GM21447 (cell line): ENCODE measurements around the gene GLIS1.

Source experiments
- ATAC-seq: cut with Tn5 transposase; IDR thresholded peaks from one replicate; pipeline ENCODE4 v1.9.1; 2021; ENCODE audit not compliant: unreplicated experiment

Gene GLIS1

DNA sequence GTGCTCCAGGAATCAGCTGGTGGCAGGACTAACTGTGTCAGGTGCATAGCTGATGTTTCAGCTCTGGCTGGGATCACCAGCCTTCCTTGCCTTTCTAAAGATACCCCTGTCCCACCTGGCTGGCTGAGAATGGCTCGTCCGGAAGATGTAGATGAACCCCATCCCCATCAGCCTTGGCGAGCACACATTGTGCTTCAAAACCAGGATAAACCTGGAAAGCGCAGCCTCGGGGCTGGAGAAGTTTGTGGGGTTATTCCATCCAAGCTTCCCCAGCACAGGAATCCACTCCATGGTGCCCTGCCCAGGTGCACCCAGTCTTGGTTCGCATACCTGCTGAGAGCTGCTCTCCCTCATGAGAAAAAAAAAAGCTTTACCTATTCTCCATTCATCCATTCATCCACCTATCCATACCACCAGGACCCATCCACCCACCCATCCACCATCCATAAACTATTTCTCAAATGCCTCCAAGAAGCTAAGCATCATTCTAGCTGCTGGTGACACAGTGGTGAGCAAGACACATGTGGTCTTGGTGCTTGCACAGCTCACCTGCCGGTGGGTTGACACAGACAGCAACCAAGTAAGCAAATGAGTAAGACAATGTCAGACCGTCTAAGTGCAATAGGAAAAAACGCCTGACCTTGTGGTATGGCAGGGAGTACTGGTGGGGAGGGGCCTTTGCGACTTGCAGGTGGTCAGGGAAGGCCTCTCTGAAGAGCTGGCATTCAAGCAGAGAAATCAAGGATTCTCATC, 185.8 kb downstream of the GLIS1 start:
- ATAC-seq: no peak

DNA sequence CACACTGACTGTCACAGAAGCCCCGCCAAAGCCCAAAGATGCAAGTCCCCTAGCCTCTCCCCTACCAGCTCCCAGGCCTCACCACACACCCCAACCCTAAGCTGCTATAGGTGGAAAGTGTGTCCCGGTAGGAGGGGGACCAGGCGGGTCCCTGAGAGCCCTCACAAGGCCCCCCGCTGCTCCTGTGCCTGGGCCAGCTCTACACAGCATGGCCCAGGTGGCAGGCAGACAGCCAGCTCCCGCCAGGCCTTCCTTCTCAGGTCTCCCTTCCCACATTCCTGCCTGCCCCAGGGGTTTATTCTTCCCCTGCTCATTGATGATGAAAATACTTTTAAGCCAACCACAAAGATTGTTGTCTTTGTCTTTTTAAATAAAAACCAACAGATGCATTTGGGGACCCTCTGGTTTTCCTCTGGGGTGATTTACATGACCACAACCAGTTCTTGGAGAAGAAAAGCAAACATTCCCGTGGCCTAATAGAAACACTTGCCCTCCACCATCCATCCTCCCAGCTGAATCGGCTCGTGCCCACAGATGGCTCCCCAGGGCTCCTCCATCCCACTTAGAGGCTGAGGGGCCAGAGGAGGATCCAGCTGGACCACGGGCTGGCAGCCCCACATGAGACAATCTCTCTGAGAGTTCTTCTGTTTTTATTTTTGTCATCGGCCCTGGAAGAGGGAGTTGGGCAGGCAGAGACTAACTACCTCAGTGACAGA, 186.7 kb downstream of the GLIS1 start:
- no peak for ATAC-seq

DNA sequence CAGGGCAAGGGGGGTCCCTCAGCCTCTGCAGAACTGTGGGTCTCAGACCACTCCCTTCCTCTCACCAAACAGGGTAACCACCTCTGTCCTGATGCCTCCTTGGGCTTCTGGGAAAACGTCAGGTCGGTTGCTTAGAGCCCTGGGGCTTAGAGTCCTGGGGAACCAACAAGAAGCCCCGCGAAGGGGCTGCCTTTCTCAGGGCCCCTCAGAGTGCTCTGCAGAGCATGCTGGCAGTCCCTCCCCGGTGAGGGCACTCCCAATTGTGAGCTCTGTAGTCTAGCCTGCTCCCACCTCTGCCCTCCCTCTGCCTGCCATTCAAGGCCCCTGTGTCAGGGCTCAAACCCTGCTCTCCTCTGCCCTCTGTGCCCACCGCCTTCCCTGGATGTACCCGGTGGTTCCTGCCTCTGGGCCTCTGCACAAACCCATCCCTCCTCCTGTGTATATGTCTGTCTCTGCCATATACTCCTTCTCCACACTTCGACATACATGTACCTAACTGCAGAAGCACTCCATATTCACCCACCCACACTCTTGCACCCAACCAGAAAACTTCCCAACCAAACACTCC, 187.5 kb downstream of the GLIS1 start:
- ATAC-seq: no peak

DNA sequence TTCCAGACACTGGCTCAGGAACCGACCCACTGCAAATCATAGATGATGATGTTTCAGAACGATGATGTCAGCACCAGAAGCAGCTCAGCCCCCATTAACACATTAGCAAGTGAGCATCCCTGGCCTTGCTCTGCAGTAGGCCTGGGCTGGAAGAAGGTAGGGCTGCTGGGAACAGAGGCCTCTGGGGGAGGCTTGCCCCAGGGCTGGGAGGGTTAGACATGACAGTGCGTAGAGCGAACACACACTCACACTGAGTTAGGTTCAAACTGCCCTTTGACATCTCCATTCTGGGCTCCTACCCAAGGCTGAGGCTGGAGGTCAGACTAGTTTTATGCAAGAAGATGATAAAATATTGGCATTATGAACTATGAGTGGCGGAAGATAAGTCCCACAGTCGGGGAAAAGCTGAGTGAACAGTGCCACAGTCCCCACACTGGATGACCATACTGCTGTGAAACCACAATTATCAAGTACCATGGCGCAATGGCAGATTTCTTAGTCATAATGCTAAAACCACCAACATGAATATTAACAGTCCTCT, 188.7 kb downstream of the GLIS1 start:
- no peak for ATAC-seq

DNA sequence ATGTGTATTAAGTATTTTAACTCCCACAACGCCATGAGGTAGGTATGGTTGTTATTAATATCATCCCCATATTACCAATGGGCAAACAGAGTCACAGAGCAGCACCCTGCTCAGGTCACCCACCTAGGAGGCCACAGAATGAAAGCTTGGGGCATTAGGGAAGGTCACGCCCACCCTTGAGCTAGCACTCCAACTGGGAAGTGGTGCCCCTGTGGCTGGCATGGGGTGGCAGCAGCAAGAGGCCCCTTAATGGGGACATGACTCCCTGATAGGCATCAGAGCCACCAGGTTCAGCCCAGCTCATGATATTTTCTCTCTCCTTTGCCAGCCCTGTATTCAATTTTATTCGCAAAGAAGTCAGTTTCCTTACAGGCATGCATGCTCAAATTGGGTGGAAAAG, 189.2 kb downstream of the GLIS1 start:
- no peak for ATAC-seq

DNA sequence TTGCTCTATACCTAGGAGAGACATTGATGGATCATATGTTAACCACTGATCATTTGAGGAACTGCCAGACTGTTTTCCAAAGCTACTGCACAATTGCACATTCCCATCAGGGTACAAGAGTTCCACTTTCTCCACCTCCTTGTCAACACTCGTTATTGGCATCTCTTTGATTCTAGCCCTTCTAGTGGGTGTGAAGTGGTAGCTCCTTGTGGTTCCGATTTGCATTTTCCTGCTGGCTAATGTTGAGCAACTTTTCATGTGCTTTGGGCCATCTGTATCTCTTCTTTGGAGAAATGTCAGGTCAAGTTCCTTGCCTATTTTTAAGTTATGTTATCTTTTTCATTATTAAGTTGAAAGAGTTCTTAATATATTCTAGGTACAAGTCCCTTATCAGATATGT, 189.7 kb downstream of the GLIS1 start:
- ATAC-seq: no peak

DNA sequence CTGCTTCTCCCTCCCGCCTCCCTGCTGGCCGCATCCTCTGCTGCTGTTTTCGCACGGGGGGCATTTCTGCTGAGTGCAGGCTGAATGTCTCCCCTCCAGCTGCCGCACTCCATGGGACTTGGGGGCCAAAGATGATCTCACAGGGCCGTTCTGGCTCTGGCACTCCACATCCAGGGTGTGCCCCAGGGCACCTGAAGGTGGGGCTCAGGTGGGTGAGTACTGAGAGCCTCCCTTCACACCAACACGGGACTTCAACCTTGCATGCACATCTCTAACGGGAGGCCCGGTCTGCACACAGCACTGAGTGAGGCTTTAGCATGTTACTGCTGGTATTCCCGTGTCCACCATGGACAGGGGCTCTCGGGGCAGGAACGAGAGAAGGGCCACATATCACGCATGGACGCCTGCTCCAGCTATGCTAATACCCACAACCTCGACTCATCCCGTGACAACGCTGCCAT, 190.9 kb downstream of the GLIS1 start:
- no peak for ATAC-seq

DNA sequence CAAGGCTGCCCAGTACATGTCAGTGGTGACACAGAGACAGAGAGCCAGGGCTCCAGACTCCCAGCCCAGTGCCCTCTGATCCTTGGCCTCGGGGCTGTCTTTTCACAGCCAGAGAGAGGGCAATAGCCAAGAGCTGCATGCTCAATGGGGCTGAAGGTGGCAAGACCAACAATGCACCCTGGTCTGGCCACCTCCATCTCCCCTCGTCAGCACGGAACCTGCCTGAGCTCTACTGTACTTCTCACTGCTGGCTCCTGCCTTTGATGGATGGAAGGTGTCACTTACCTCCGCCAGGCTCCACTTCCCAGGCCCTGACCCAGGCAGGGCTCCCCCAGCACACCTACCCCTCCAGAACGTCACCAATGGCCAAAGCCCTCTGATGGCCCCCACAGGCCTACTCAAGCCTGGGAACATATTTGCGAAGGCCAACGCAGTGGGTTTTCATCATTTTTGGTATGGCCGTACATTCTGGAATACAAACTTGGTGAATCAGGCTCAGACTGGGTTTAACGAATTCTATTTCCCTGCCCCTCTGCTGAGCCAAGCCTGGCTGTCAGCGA, 191.7 kb downstream of the GLIS1 start:
- ATAC-seq: no peak

DNA sequence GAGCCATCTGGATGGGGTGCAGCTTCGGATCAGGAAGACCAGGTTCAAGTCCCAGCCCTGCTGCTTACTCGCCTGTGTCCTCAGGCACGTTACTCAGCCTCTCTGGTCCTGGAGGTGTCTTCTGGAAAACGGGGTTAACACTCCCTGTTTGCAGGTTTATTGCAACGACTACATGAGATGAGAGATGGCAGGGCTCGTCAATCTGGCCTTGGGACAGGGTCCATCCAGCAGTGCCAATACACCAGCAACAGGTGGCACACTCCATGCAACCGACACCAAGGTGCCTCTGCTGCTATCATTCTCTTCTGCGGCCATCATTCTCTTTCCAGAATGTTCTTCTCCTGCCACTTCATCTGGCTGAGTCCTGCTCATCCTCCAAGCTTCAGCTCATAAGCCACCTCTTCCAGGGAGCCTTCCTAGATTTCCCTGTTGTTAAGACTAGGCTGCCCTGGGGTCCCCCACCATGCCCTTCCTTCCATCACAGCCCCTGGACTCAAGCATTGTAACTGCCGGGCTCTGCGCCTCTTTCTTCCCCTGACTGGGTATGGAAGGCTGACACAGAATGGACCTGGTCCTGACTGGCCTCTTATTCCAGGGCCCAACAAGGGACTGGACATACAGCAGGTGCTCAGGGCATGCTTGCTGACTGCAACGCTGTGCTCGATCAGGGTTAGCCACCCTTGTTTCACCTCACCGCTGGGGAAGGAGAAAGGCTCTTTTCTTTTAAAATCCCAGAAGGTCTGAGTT, 192.4 kb downstream of the GLIS1 start:
- no peak for ATAC-seq

DNA sequence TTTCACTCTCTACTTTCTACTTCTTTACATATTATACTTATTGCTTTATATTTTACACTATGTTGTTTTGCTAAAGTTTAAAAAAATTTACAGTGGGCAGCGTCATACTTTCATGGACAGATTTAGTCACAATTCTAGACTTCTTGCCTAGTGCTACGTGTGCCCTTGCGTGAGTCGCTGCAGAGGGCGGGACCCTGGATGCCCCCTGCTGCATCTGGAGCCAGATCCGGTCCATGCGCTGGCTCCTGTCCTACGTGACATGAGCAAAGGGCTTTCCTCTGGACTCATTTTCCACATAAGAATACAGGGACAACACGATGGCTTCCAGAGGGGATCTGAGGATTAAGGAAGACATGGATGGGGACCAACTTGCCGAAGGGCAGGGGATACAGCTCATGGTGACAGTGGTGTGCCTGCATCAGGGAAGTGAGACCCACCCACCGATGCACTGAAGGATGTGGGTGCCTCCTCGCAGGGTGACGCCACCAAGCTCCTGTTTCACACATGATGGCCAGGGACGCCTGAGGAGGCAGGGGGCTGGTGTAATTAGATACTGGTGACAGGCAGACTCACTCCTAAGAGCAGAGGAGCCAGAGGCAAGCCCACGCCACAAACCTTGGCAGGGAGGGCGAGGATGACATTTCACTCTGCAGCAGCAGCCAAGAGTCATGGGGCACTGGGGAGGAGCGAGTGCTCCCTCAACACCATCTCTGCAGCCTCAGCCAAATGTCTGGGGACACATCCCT, 193.1 kb downstream of the GLIS1 start:
- ATAC-seq: no peak

DNA sequence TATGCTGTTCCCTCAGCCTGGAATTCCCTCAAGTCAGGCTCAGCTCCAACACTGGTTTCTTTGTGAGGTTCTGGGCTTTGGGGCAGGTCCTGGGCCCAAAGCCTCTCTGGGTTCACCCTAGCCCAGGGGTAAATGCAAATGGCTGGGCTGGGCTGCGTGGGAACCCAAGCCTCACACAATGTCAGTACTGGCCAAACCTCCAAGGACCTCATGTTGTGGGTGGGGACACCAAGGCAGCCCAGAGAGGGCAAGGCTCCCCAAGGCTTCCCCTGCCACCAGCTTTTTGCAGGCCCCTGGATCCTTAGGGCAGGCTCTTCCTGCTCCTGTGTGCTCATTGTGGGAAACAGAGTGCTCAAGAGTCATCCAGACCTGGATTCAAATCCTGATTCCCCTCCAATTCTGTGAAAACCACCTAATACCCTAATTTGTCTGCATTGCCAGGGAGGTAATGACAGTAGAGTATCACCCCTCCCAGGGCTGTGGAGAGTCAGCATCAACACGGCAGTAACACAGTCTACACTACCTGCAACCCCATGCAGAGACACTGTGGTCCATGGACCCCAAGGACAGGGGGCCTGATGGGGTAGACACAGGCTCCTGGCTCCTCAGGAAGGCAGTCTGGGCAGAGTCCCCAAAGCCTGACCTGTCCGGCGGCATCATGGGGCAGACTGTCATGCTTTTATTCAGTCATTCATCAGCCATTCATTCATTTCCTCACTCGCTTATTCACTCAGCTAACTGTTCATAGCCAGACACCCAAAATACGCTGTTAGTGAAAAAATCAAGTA, 194.0 kb downstream of the GLIS1 start:
- no peak for ATAC-seq

DNA sequence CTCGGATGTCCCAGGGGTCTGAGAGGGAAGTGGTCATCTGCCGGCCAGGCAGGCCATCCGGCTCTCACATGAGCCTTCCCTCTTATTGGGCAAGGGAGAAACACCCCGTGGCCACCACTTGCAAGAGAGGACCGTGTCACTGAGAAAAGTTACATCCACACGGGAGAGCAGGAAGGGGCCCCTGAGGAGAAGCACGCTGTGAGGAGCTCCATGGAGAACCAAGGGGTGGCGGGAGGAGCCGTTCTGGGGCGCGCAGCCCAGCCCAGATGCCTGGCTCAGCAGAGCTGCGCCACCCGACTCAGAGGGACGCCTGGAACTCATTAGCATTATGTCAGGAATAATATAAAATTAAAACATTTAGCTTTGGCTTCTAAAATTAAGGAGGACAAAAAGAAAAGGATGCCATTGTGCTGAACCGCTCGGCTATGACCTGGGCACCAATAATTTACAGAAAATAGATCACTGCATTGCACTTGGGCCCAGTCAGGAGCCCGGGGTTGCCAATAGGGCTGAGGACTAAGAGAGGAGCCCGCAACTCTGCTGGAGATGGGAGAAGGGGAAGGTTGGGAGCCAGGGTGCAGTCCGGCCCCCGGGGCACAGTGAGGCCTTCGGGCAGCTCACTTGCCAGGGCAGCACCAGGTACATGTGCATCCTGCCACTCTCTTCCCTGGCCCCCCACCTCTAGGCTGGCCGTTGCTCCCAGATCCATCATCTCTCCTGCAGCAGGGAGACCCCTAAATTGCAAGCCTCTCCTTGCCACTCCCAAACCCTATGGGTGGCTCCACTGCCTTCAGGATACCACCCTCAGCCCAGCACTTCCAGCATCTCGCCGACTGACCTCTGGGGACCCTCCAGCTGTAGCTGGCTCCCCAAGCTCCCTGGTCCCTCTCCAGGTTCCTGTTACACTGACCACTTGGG, 194.9 kb downstream of the GLIS1 start:
- no peak for ATAC-seq

DNA sequence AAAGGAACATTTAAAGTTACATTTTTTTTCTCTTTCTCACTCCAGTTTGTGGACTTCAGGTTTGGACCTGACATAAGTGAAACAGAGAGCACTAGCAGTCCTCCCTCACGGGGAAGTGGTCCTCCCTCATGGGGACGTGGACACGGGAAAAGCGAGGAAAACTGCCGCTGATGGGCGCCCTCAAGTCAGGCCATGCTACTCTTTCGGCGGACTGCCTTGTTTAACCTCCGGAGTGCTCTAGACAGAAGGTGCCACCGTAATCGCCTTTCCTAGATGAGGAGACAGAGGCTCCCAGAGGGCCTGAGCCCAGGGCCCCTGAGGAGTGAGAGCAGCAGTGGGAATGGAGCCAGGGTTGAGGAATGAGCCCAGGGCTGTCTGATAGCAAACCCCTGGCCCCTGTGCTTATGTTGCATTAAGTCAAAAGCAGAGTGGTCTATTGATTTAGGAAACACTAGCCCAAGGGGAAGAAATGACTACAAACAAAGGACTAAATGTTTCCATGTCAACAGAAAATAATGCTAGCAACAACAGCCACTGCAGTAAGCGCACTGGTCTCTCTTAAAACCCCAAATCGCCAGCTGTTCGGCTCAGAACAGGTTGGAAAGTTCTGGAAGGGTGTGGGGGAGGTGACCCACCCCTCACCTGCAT, 195.7 kb downstream of the GLIS1 start:
- ATAC-seq: no peak

DNA sequence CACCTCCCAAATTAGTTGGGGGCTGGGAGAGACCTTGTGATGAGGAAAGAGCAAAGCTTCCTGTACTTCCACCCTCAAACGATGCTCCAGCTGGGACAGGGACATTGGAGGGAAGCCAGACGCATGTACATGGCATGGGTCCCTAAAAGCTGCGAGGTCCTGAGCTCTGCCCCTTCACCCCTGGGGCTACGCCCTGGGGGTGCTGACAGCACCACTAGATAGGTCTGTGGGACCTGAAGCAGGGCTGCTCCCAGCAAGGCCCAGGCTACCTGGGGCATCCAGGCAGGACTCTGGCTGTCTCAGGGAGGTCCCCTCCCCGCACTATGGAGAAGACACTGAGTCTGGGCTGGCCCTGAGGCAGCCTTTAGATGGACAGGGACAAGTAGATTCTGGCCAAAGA, 196.4 kb downstream of the GLIS1 start:
- ATAC-seq: no peak

DNA sequence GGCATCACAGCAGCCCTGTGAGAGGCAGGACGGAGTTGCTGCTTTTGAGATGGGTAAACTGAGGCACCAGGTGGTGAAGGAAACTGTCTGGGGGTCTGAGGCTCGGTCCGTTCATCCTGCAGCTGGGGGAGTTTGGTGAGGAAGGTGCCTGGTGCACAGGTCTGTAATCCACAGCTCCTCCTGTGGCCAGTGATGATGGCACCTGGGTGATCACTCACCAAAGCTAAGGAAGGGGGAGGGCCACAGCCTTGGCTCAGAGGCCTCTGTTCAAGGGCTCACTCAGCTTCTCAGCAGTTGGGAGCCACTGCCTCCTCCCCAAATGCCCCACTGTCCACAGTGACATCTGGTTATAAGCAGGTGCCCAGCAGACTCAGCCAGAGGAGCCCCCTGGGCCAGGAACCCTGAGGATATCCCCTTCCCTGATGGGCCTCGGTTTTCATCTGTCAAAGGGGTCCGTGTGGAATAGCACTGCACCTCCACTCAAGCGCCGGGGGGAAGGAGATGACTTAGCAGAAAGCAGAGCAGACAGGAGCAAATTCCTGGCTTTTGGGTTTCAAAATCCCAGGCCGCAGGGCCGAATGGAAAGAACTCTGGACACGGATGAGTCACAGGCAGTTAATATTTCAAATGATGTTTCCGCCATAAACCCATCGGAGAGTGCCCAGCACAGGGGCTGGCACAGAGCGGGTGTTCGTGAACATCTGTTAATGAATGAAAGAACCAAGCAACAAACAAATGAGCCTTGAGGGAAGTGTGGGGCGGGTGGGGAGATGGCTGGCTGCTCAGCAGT, 197.0 kb downstream of the GLIS1 start:
- ATAC-seq: no peak

DNA sequence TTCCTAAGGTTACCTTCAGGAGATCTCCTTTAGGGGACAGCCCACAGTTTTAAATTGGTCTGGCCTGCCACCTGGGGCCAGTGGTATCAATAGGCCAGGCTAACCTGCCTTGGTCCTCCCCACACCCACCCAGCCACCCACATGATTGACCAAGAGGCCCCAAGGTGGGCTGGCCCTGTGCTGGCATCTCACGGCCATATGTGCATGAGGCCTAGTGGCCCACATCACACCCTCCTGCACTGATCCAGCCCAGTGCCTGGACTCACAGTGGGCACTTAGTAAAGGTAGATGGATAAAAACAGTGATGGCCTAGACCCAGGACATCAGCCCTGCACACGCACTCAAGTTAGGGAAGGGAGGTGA, 197.7 kb downstream of the GLIS1 start:
- ATAC-seq: no peak

DNA sequence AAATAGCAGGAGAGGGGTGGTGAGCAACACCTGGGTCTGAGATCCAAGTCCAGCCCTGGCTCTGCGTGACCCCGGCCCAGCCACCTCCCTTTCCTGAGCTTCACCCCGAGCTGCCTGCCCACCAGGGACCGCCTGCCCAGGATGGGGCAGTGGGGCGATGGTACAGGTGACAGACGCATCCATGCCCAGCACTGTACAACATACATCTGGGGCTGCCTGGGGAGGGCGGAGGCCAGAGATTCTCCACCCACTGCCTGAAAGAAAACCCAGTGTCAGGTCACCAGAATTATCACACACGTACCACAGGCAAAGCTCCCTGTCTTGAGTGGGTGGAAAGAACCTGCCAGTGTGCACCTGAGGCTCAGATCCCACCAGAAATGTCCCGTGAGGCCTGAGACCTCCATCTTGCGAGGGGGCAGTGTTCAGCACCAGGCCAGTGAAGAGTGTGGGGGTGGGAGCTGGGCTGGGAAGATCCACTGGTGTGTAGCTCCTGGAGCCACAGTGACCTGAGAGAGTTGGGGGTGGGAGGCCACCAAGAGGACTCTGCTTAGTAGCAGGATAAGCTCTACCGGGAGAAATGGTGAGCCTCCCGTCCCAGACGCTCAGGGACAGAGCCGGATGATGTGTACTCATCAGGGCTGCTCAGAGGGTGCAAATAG, 198.2 kb downstream of the GLIS1 start:
- no peak for ATAC-seq
